Stimulated activated CD8-positive, alpha-beta memory T cell treated with anti-CD3 and anti-CD28 coated beads, Interleukin-7, amount 100 ng/mL, for 24 hours (primary cell): ENCODE measurements around the gene PSMD8.
"Not testable (repeated sequence)": the region's sequence is repeated elsewhere in the genome, so short reads cannot be mapped to it uniquely, and the experiment has no call there.

Experiments used
- DNase-seq: peaks from one replicate; pipeline ENCODE4 v3.0.0-alpha.2; 2020; ENCODE audit warnings: low read depth

Gene PSMD8

DNA sequence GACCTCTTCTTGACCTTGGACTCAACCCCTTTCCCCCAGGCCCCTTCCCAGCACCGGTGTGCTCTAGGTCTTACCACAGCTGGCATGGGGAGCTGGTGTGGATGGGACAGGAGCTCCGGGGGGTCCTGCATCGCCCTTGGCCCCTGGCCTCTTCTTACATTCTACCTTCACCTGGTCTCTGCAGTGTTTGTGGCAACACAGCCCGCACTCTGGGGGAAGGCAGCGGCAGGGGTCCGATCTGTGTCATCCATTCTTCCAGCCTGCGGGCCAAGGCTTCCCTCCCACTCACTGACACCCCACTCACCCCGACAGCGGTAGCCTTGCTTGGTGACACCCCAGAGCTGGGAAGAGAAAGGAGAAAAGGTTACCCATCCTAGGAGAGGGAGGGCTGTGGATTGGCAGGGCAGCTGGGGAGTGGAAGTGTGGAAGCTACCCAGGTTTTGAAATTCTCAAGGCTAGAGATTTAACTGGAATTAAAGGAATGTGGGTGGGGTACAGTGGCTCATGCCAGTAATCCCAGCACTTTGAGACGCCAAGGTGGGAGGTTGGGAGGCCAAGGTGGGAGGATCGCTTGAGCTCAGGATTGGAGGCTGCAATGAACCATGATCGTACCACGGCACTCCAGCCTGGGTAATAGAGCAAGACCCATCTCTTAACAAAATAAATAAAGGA lies 36.8 kb downstream of the PSMD8 start:
- no peak for DNase-seq

DNA sequence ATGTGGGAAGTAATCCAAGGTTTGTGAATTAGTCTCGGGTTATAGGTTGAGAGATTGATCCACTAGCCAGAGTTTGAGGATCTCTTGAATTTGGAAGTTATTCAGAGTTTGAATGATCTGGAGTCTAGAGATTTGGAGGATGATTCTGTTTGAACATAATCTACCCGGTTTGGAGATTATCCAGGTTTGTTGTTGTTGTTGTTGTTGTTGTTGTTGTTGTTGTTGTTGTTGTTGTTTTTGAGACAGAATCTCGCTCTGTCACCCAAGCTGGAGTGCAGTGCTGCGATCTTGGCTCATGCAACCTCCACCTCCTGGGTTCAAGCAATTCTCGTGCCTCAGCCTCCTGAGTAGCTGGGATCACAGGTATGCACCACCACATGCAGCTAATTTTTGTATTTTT lies 37.5 kb downstream of the PSMD8 start:
- not testable (repeated sequence) for DNase-seq

DNA sequence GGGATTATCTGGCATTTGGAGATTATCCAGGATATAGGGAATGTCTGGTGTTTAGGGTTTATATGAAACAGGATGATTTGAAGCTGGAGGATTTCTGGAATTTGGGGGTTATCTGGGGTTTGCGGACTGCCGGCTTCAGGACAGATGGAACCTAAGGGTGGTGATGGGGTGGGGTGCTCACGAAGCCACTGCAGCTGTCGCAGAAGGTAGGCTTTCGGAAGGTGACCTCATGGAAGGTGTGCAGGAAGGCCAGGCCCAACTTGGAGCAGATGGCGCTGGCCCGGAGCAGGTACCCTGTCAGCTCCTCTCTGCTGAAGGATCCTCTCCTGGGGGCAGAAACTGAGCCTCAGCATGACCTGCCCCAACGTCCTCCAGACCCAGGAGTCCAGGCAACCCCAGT lies 38.1 kb downstream of the PSMD8 start:
- DNase-seq, result no peak

DNA sequence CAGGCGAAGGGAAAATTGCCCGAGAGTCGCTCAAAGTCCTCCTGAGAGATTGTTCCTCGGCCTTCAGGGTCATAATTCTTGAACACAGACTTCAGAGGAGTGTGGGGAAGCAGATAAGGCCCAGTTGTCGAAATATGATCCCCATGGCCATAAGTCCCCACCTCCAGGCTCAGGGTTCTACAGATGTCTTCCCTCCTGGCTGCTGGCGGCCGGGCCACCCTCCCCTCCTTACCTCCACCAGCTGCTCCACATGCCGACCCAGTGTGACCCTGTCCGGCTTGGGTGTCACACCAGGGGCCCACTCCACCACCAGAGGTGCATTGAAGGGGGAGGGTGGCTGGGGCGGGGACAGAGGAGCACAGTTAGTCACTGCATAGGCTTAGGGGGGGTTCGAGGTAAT lies 38.6 kb downstream of the PSMD8 start:
- DNase-seq, result no peak

DNA sequence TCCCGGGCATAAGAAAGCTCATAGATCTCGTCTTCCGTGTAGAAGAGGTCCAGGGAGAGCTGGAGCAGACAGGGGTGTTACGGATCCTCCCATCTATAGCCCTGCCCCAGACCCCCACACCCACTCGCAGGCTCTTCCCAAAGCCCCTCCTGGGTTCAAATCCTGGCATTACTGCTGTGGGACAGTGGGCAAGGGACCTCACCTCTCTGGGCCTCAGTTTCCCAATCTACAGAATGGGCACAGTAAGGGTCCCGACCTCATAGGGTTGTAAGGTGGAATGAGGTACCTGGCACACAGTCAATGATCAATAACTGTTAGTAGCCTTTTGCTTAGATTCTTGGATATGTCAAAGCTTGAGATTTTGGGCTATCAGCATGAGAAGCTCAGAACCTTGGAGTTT lies 39.0 kb downstream of the PSMD8 start:
- no peak for DNase-seq

DNA sequence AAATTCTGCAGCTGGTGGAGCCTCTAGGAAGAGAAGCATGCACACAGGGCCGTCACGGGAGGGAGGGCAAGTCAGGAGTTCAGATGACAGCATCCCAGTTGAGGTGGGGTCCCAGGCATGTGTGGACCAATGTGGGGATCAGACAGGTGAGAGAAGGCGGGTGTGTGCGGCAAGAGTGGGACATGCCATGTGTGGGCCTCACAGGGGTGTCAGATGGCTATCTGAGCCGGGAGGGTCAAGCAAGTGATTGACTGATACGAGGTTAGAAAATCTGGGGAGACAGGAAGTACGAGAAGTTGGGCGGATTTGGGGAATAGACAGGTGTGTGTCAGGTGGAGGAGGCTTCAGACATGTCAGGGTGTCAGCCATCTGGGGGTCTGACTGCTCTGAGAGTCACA lies 42.8 kb downstream of the PSMD8 start:
- DNase-seq, result no peak

DNA sequence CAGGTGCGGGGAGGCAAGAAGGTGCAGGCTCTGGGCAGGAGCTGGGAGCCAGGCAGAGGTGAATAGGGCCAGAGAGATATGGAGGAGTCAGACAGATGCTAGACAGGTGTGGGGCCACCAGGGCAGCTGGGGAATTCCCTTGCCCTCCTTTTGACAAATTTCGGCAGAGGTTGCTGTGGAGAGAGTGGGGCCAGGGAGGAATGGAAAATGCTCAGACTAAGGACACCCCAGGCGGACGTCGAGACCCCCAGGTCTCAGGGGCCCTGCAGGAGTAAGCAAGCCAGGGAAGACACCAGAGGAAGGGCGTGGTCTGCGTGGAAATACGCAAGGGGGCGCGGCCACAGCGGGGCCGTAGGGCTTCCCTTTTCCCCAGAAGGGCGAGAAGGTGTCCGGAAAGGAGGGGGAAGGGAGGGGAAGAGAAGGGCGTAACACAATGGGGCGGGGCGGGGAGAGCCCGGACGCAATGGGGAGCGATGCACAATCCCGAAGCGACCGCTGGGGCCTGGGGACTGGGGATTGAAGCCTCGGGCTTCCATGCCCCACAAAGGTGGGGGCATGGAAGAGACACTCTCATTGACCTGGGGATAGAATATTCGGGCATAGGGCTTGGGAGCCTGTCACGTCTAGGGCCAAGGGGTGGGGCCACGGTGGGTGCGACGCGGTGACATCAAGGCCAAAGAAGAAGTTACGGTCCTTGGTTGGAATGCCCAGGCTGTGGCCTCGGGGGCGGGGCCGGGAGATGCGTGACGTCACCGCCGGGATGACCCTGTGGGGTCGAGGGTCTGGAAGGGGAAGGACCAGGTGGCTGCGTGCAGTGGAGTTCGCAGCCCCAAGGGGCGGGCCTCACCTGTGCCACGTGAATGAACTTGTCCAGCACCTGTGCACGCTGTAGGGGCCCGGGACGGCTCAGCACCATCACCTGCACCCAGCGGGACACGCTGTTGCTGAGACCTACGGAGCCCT lies 43.5 kb downstream of the PSMD8 start:
- DNase-seq, result peak; percentile 29

DNA sequence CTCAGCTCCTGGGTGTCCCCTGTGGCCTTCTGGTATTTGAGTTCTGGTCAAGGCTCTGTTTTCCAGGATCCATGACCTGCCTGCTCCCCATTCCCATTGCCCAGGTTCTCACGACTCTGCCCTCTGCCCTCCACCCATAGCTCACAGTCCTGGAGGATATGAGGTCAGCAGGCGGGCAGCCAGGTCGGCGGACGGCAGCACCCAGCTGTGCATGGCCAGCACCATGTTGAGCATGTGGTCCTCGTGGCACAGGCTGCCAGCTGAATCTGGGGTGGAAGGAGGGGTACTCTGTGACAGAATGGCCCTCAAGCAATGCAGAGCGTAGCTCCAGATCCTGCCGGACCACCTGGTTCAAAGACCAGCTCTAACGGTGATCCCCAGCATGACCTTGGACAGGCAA lies 46.6 kb downstream of the PSMD8 start:
- no peak for DNase-seq

DNA sequence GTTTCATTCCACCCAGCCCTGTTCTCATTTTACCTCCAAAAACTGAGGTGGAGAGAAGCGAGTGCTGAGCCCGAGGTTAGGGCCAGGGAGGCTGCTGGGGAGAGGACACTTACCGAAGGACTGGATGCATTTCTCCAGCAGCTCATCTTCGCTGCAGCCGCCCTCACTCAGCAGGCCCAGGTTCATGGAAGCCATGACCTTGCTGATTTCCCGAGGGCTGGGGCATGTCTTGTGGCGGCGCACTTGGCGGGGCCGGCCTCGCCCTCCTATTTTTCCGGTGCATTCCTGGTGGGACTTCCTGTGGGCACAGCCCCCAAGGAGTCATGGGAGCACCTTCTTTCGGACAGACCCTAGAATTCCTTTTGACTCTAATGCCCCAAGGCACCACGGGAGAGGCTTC lies 47.5 kb downstream of the PSMD8 start:
- DNase-seq, result no peak

DNA sequence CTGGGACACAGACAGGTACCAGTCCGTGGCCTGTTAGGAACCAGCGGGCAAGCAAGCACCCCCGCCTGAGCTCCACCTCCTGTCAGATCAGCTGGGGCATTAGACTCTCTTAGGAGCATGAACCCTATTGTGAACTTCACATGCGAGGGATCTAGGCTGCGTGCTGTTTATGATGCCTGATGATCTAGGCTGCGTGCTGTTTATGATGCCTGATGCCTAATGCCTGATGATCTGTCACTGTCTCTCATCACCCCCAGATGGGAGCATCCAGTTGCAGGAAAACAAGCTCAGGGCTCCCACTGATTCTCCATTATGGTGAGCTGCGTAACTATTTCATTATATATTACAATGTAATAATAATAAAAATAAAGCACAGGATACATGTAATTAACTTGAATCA lies 48.1 kb downstream of the PSMD8 start:
- DNase-seq, result no peak

DNA sequence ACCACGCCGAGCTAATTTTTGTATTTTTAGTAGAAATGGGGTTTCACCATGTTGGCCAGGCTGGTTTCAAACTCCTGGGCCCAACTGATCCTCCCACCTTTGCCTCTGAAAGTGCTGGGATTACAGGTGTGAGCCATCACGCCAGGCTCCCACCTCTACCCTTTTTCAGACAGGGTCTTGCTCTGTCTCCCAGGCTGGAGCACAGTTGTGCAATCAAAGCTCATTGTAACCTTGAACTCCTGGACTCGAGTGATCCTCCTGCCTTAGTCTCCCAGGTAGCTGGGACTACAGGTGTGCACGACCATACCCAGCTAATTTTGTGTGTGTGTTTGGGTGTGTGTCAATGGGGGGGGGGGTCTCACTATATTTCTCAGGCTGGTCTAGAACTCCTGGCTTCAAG lies 49.9 kb downstream of the PSMD8 start:
- no peak for DNase-seq

DNA sequence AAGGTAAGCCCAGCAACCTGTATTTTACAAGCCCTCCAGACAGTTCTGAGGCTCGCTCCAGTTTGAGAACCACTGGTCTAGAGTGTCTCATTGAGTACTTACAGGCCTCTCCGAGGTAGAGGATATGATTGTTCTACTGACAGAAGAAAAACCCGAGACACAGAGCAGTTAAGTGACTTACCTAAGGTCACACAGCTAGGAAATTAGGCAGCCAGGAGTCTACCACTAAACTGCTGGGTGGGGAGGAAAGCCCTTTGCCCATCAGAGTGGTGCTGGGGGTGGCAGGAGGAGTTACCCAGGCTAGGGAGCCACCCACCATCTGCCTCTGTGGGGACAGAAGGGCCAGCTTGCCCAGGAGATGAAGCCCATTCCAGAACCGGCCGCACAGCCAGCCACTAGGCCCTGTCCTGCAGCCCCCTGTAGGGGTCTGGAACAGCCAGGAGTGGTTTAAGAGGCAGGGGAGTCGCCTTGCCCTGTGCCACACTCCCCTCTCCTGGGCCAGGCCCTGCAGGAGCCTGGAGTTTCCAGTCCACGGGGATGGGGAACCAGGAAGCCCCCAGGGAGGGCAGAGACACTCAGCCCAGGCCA lies 50.9 kb downstream of the PSMD8 start:
- no peak for DNase-seq

DNA sequence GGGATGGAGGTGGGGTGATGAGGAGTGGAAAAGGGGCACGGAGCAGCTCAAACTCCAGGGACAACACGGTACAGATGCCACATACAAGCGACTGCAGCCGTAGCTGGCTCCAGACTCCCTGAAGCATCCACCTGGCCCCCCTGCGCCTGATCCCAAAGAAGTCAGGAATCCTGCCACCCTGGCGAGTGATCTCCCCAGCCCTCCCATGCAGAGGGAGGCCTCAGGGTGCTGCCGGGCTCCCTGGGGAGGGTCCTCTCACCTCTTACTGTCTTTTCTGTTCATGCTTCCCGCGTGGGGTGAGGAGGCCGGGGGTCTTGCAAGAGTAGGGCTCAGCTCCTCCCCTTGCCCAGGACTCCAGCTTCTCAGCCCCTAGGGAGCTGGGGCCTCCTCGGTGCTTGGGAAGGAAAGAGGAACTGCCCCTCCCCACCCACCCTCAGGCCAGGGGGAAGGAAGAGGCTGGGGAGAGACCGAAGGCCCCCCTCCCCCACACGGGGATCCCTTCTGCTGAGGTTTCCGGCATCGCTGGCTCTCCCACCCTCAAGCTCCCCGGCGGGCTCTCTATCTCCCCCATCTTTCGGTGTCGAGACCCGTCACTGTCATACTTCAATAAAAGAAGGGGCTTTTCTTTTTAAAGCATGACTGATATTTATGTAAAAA lies 51.6 kb downstream of the PSMD8 start, which contains the start of gene RASGRP4:
Gene RASGRP4, minus strand, starts transcription at position 410 of the 657 bp plus-strand sequence. Its CDS starts 128 bp downstream, at position 282.
- DNase-seq, result no peak

DNA sequence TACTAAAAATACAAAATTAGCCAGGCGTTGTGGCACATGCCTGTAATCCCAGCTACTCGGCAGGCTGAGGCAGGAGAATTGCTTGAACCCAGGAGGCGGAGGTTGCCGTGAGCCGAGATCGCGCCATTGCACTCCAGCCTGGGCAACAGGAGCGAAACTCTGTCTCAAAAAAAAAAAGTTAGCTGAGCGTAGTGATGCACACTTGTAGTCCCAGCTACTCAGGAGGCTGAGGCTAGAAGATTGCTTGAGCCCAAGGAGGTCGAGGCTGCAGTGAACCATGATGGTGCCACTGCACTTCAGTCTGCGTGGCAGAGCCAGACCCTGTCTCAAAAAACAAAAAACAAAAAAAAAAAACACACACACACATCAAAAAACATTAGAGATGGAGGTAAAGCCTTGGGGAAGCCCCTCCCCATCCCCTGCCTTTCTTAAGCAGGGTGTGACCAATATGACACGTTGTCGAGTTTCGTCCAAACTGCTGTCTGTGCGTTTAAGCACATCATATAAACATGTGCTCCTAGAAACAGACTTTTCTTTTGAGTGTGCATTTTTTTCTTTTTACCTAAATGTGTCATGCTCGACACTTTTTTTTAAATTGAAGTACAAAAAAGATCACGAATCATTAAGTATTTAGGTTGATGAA lies 52.8 kb downstream of the PSMD8 start:
- DNase-seq, result not testable (repeated sequence)

DNA sequence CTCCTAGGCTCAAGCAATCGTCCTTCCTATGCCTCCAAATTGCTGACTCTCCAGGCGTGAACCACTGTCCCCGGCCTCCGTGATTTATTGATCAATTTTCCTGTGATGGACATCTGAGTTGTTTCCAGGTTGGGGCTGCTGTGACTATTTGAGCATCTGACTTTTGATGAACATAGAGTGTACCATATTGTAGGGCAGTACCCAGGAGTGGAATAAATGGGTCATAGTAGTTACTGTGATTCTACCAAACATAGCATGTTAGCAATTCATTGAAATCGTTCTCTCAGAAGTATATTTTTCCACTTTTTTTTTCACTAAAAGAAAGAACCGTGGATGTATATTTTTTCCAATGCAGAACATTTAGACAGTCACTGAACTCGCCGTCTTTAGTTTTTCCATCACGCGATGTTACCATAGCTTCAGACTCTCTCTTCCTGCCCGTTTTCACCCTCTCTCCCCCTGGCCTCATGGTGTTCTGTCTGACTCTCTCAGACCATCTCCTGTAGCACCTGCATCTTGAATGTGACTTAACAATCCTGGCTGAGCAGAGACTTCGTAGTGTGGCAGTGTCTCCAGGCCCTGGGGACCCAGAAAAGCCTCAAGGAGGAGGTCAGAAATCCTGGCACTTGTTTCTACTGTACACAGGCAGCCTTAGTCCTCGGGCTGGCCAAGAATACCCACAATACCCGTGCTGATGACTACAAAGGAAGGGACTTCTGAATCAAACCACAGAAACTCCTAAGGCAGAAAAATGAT lies 54.9 kb downstream of the PSMD8 start:
- no peak for DNase-seq

DNA sequence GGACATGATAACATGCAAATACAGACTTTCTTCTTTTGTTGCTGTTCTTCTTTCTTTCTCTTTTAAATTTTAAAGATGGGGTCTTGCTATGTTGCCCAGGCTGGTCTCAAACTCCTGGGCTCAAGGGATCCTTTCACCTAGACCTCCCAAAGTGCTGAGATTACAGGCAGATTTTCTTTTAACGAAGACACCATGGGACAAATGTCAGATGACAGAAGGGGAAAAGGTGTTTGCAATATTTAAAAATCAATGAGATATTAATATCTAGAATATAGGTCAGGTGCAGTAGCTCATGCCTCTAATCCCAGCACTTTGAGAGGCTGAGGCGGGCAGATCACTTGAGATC lies 55.4 kb downstream of the PSMD8 start:
- no peak for DNase-seq

DNA sequence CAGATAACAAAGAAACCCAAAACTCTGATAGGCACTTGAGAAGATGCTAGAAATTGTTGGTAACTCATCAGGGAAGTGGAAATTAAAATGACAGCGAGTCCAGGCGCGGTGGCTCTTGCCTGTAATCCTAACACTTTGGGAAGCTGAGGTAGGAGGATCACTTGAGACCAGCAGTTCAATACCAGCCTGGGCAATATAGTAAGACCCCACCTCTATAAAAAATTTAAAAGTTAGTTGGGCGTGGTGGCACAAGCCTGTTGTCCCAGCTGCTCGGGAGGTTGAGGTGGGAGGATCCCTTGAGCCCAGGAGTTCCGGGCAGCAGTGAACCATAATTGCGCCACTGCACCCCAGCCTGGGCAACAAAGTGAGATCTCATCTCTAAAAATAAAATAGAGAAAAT lies 56.6 kb downstream of the PSMD8 start:
- DNase-seq, result no peak

DNA sequence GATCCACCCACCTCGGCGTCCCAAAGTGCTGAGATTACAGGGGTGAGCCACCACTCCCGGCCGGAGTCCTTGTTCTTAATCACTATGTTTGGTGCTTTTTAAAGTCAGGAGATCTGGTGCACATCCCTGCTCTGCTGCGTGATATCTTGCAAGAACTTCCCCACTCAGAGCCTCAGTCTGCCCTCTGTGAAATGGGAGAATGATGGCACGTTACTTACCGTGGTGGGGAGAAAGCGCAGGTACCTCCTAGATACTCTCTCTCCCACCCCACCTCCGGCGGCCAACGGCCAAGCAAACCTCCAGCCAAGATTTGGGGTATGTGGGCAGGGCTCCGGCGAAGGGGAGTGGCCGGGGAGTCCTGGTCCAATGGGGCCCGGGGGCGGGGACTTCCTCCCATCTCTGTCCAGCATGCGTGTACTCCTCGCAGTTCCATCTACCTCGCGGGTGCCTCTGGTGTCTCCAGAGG lies 58.9 kb downstream of the PSMD8 start, which contains the start of gene RYR1:
Gene RYR1, plus strand, starts transcription at position 424 of the 466 bp plus-strand sequence. CDS start 139 bp downstream, outside the sequence.
- no peak for DNase-seq
